SKM-1 (cell line): Measurements from ENCODE around the gene PLB1.

Experiments
- DNase-seq: peaks from one replicate; lab custom pipeline; 2025; ENCODE audit not compliant: unreplicated experiment; lab: John Stamatoyannopoulos, UW

Gene PLB1

GRCh38 chr2:28496781-28497180 lies 921 bp downstream of the PLB1 start:
- no peak for DNase-seq

DNA sequence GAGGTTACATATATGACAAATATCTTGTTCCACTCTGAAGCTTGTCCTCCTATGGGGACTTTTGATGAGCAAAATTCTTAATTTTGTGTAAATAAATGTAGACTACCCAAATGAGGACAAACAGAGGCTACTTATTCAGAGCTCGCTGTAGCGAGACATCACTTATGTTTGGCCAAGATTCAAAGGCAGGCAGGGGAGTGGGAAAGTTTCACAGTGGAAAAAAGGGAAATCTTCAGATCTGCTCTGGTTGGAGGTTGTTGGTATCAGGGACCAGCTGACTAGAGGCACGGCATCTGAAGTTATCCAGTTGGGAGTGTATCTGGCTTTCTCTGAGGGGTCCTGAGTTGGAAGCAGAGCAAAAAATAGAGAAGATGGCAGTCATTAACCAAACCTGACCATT lies 1.3 kb downstream of the PLB1 start:
- no peak for DNase-seq

DNA sequence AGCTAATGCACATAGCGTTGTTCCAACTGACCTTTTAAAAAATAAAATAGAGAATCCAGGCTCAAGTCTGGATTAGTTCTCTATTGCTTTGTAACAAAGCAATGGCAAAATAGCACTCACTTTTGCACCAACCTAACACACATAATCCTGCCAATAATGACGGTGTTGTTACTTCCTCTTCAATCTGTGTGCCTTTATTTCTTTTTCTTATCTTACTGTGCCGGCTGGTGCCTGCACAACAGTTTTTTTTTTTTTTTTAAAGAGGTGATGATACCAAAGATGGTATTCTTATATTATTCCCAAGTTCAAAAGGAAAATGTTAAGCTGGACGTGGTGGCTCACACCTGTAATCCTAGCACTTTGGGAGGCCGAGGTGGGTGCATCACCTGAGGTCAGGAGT lies 3.4 kb downstream of the PLB1 start:
- no peak for DNase-seq

- DNase-seq, result no peak
Observed at GRCh38 chr2:28505361-28505760, 9.5 kb downstream of the PLB1 start.

DNA sequence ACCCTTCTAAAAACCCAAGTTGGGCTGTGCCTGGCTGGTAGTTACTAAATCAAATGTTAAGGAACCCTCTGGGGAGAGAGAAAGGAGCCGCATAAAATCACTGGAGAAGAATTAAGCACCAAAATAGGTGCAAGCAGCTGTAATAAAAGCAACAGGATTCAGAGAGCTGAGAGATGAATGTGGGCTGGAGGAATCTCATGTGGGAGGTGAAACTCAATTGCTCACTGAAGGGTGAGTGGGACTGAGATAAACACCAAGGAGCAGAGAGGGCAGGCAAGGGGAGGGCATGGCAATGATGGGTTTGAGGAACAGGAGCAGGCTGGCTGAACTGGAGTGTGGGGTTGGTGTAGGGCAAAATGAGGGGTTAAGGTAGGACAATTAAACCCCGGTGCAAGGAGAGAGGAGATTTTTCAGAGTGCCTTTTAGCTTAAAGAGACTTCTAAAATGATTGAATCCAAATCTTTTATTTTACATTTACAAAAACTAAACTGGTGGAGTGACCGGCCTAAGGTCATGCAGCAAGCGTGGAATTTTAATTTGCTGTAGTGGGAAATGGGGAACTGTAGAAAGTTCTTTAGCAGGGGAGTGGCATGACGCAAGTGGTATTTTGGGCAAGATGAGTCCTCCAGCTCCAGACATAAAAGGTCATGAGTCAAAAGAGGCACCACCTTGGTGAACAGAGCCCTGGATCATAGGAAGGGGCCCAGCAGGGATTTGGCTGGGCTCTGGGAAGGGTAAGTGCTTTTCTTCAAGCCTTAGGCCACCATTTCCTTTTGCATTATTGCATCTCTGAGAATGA lies 10.5 kb downstream of the PLB1 start:
- DNase-seq, result no peak

DNA sequence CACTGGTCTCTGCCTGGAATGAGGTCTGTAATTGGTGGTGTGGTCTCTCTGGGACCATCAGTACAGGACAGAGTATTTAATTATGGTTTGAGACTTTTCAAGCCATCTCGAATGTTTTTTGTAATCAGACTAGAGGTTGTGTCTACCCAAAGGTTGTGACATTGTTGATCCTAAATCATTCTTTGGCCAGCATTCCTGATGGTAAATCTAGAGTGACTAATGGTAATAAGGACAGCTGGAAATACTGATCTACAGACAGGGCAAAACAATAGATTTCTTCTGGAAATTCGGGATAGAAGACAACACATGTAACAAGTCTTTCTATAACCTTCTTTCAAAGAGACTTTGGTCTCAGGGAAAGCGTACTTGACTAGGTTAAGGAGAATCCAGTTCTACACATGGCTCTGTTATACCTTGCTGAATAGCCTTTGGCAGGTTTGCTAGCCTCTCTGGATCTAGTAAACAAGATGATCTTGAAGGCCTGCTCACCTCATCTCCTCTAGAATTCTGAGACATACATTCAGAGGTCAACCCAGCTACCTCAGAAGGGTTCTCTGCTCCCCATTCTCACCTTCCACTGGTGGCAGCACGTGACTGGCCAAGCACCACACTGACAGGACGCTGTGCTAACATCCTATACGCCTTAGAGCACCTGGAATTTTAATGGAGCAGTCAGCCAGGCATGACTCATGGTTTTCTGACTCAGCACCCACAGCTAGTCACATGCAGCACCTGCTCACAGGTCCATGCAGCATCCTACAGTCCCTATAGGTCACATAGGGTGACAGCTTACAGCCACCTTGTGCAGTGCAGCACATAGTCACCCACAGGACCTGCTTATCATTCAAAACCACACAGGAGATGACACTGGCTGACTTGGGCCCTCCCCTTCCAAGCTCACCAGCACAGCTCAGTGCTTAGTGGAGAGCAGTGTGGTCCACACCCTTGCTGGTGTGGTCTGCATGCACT lies 12.2 kb downstream of the PLB1 start:
- no peak for DNase-seq

DNA sequence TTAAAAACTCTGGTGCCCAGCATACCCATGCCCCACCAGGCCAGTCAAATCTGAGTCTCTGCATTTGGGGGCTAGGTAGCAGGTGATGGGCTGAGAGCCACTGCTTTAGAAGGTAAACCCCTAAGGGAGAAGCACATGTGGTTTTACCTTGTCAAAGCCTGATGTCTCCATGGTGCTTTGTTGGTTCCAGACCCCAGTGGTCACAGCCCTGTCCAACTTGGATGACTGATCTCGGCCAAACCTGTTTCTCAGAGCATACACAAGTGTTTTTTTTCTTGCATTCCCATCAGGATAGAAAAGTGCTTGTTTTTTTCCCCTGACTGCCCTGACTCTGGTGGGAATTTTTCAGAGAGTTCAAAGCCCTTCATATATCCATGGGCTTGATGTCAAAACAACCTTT lies 13.5 kb downstream of the PLB1 start:
- DNase-seq, result no peak

DNA sequence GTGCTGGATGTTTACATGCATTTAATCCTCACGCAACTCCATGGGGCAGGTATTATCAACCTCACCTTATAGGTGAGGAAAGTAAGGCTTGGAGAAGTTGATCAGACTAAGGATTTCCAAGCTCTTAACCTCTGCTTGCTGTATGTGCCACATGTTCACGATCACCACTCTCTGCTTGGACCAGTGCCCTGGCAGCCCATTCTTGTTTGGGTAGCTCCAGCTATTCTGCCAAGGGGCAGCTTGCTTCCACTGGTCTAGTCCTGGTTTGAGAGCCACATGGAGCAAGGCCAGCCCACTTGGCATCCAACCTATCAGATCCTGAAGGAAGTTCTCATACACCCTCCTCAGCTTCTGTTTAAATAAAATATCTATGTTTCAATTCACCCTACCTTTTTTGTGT lies 14.3 kb downstream of the PLB1 start:
- DNase-seq, result no peak

- DNase-seq, result no peak
Observed at GRCh38 chr2:28511871-28512606, 16.2 kb downstream of the PLB1 start.

- no peak for DNase-seq
Observed at GRCh38 chr2:28512607-28512965, 16.7 kb downstream of the PLB1 start.

GRCh38 chr2:28513097-28513496 lies 17.2 kb downstream of the PLB1 start:
- DNase-seq, result no peak

DNA sequence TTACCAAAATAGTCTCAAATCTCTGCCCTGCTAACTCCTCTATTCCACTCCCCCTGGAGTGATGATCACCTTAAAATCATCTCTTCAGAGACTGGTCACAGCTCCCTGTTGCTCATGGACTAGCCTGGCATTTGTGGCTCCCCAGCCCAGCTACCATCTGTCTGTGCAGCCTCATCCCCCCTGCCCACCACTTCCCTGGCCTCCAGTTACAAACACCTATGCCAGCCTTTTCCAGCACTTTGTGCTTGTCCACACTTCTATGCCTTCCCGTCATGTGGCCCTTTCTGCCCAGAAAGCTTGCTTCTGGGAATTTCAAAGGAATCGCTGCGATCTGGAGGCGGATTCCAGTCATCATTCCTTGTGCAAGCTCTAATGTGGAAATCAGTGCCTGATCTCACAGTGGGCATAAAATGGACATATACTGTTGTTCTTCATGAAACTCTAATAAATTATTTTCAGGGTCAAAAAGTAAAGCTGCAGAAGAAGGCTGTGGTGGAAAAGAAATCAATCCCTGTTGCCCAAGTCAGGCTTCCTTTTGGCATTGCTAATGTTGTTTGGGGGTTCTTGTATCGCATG lies 19.4 kb downstream of the PLB1 start:
- no peak for DNase-seq

GRCh38 chr2:28516430-28516829 lies 20.6 kb downstream of the PLB1 start:
- no peak for DNase-seq

- no peak for DNase-seq
Observed at GRCh38 chr2:28516950-28517349, 21.1 kb downstream of the PLB1 start.

DNA sequence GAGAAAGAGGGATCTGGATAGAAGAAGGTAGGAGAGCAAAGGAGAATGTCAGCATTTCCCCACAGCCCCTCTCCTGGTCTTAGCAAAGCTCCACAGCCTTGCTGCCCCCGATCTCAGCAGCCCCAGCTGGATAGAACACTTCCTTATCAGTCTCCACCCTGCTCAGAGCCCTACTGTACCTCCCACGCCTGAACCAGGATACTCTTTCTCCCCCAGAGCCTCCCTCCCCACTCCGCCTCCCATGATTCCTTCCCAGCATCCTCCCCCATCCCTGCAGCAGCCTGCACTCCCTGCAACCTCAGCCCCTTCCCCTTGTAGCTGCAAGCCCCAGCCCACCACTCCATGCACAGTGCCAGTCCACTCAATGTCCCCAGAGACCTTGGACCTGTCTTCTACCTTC lies 25.8 kb downstream of the PLB1 start:
- no peak for DNase-seq

DNA sequence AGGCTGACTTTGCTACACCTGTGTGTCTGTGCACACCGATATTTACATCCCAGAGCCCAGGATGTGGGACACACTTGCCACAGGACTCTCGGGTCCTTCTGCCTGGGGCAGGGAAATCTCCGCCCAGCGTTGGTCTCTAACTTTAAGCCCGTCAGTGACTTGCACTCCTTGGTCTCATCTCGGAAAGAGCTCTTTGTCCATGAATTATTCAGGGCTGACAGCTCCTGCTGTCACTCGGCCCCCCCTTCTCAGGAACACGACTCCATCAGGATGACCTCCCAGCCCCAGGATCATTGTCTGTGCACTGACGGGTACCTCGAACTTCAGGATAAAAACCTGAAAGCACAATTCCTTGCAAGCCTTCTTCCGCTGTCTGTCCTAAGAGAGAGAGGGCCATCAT lies 26.6 kb downstream of the PLB1 start:
- no peak for DNase-seq

DNA sequence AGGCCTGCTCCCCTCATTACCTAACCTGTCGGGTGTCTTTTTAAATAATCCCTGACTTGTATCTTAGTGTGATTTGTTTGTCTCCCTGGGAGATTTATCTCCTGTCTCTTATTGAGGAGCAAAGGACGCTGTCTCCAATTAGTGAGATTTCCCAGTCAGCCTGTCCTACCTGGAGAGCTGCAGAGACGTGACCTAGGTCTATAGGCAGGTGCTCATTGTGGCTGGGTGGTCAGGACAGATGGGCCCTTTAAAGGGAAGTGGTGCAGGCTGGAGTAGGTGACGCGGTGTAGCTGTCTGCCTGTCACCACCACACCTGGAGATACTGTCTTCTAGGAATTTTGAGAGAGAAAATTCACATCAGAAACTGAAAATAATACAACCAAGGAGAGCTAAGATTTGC lies 28.0 kb downstream of the PLB1 start:
- DNase-seq, result no peak

DNA sequence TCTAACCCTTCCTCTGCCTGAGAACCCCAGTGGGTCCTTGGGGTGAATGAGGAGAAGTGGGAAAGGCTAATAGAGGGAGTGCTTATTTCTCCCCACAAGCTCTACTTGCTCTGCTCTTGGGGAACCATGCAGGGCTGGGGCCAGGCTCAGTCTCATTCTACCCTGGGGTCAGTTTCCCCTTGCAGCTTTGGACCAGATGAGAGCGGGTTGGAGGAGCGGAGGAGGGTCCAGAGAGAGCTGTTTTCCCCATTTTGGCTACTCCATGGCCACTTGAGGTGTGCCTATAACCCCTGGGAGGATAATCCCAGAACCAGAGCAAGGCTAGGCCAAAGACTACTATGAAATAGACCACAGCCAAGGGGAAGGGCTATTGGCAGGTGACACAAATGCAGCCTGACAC lies 29.6 kb downstream of the PLB1 start:
- no peak for DNase-seq

DNA sequence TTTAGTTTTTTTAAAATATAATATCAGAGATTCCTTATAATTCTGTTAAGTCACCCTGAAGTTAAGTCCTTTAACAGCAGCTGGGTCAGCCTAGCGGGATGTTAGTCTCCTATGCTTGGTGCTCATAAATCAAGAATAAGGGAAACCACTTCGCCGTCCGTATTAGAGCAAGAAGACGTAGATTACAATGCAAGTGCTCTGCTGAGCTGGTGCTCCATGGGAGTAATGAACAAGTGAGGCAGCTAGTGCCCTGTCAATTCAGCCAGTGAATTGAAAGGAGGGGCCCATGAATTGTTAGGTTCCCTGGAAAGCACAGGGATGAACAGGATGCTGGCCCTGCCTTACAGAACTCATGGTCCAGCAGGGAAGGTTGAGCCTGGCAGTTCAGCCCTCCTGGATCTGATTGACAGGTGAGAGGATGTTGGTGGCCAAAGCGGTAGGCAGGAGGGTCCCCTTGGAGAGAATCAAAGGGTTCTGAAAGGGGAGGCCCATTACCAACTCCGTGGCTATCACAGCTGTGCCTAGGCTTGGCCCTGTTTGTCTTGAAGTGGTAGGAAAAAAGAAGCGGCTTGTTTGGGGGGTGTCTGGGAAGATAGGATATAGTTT lies 30.8 kb downstream of the PLB1 start:
- DNase-seq, result no peak

DNA sequence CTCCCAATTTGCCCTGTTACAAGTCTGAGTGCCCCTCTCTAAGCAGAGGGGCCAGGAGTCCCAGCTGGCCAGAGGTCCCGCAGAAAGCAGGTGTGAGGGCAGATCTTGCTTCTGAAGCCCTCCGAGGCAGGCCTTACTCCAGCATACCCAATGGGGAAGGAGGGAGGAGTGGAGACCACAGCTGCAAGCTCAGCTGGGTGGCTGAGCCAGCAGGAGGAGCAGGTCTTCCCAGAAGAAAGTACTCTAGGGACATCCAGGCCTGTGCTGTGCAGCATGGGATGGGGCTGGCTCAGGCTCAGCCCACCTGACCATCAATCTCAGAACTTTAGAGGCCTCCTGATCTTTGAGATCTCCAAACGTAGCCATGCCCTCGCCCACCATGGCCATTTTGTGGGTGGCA lies 31.3 kb downstream of the PLB1 start:
- DNase-seq, result no peak

- no peak for DNase-seq
Observed at GRCh38 chr2:28528206-28528605, 32.3 kb downstream of the PLB1 start.
